ENCODE results near the gene TAPT1. TPM values are rescaled to one million over a fixed set of nuclear protein-coding genes. Genes with fewer than 3 reads are reported as not detected.

Gene TAPT1
- total RNA-seq, 1 donor from 2014 or later = 35.0 TPM

- DNase-seq (no peak), ATAC-seq (ENCODE audit: low read depth) (no peak)
- TF ChIP-seq CTCF (IDR thresholded peaks at IDR 0.05) = no peak
- H3K27me3 Mint-ChIP-seq = no peaks in the 10 kb centered on the region
- peaks cover 51% of the 10 kb centered on the region for H3K36me3 Mint-ChIP-seq (ENCODE audit: low read depth)
- ChIA-PET POLR2A (no interaction called here), CTCF (no interaction called here)
- H3K4me3 Mint-ChIP-seq = no peak overlapping the region
- H3K4me1 Mint-ChIP-seq = peaks cover 6% of the 10 kb centered on the region
- H3K27ac Mint-ChIP-seq = no peak overlapping the region
- no peaks in the 10 kb centered on the region for H3K9me3 Mint-ChIP-seq
- intact Hi-C loops (cut with micrococcal nuclease) = no loop called here
Measured at GRCh38 chr4:16176621-16177020, 49.6 kb downstream of the TAPT1 start.

- no peak for TF ChIP-seq CTCF (IDR thresholded peaks at IDR 0.05)
- H3K27me3 Mint-ChIP-seq = no peaks in the 10 kb centered on the region
- H3K36me3 Mint-ChIP-seq (ENCODE audit: low read depth) = peaks cover 60% of the 10 kb centered on the region
- CTCF ChIA-PET = interaction anchor here (1.3 kb wide), 1 partner anchor 93 kb away, joined by 3 read pairs; no protein-coding TSS in a partner anchor
- intact Hi-C loops (cut with micrococcal nuclease) = no loop called here
- no peak overlapping the region for H3K4me3 Mint-ChIP-seq
- POLR2A ChIA-PET = interaction anchor here (0.5 kb wide), 1 partner anchor 28 kb away, joined by 3 read pairs; no protein-coding TSS in a partner anchor
- no peak overlapping the region for H3K27ac Mint-ChIP-seq
- ATAC-seq (ENCODE audit: low read depth) (no peak), DNase-seq (no peak)
- no peaks in the 10 kb centered on the region for H3K9me3 Mint-ChIP-seq
- peaks cover 6% of the 10 kb centered on the region for H3K4me1 Mint-ChIP-seq
Measured at GRCh38 chr4:16171831-16172230, 54.4 kb downstream of the TAPT1 start.

- ChIA-PET POLR2A (no interaction called here), CTCF (no interaction called here)
- ATAC-seq (ENCODE audit: low read depth) (no peak), DNase-seq (no peak)
- H3K4me3 Mint-ChIP-seq = no peak overlapping the region
- no peak for TF ChIP-seq CTCF (IDR thresholded peaks at IDR 0.05)
- peaks cover 6% of the 10 kb centered on the region for H3K4me1 Mint-ChIP-seq
- intact Hi-C loops (cut with micrococcal nuclease) = no loop called here
- H3K27me3 Mint-ChIP-seq = no peaks in the 10 kb centered on the region
- no peaks in the 10 kb centered on the region for H3K9me3 Mint-ChIP-seq
- H3K27ac Mint-ChIP-seq = no peak overlapping the region
- peaks cover 67% of the 10 kb centered on the region for H3K36me3 Mint-ChIP-seq (ENCODE audit: low read depth)
Measured at GRCh38 chr4:16169490-16169889, 56.8 kb downstream of the TAPT1 start.

GRCh38 chr4:16168710-16169388 lies 57.4 kb downstream of the TAPT1 start:
- DNase-seq (no peak), ATAC-seq (ENCODE audit: low read depth) (no peak)
- Mint-ChIP-seq H3K4me1 (peaks cover 6% of the 10 kb centered on the region), H3K27ac (no peak overlapping the region), H3K36me3 (ENCODE audit: low read depth) (peaks cover 71% of the 10 kb centered on the region), H3K27me3 (no peaks in the 10 kb centered on the region), H3K9me3 (no peaks in the 10 kb centered on the region), H3K4me3 (no peak overlapping the region)
- POLR2A ChIA-PET = no interaction called here
- intact Hi-C loops (cut with micrococcal nuclease) = no loop called here
- CTCF ChIA-PET = no interaction called here
- no peak for TF ChIP-seq CTCF (IDR thresholded peaks at IDR 0.05)

- intact Hi-C loops (cut with micrococcal nuclease) = no loop called here
- Mint-ChIP-seq H3K27ac (no peak overlapping the region), H3K4me1 (peaks cover 6% of the 10 kb centered on the region), H3K27me3 (no peaks in the 10 kb centered on the region), H3K36me3 (ENCODE audit: low read depth) (peaks cover 78% of the 10 kb centered on the region), H3K9me3 (no peaks in the 10 kb centered on the region), H3K4me3 (no peak overlapping the region)
- ChIA-PET POLR2A (no interaction called here), CTCF (no interaction called here)
- TF ChIP-seq CTCF (IDR thresholded peaks at IDR 0.05) = no peak
- no peak for ATAC-seq (ENCODE audit: low read depth)
- no peak for DNase-seq
Measured at GRCh38 chr4:16168144-16168543, 58.1 kb downstream of the TAPT1 start.
